Loucy (cell line): ENCODE data around the gene VTN.

Experiments used
- EZH2phosphoT487 ChIP-seq: fragments of 200-600 bp; IDR thresholded peaks from 2 replicates; pipeline ENCODE4 v1.6.1; 2018; ENCODE audit warnings: antibody characterized with exemption, mild to moderate bottlenecking, moderate library complexity, borderline replicate concordance
- TF ChIP-seq, protein P1 (sequence below): fragments of 200-600 bp; sonication (generic); conservative IDR thresholded peaks from 2 replicates; pipeline ENCODE4 v1.5.1; 2014; ENCODE audit warnings: mild to moderate bottlenecking, antibody characterized with exemption, low read length

- TF ChIP-seq, protein P1, sequence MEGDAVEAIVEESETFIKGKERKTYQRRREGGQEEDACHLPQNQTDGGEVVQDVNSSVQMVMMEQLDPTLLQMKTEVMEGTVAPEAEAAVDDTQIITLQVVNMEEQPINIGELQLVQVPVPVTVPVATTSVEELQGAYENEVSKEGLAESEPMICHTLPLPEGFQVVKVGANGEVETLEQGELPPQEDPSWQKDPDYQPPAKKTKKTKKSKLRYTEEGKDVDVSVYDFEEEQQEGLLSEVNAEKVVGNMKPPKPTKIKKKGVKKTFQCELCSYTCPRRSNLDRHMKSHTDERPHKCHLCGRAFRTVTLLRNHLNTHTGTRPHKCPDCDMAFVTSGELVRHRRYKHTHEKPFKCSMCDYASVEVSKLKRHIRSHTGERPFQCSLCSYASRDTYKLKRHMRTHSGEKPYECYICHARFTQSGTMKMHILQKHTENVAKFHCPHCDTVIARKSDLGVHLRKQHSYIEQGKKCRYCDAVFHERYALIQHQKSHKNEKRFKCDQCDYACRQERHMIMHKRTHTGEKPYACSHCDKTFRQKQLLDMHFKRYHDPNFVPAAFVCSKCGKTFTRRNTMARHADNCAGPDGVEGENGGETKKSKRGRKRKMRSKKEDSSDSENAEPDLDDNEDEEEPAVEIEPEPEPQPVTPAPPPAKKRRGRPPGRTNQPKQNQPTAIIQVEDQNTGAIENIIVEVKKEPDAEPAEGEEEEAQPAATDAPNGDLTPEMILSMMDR = no peak
- TF ChIP-seq EZH2phosphoT487 = no peak
Observed at GRCh38 chr17:28364665-28365363, 5.3 kb downstream of the VTN start, which contains the start of gene SEBOX.
